GM12878 (cell line): ENCODE measurements around the gene HASPIN. TPM values are rescaled to one million over a fixed set of nuclear protein-coding genes. Genes with fewer than 3 reads are reported as not detected.

Experiments
- BACH1 ChIP-seq: fragments of 450-650 bp; IDR thresholded peaks from 2 replicates; pipeline ENCODE4 v1.6.1; 2017; ENCODE audit warnings: mild to moderate bottlenecking, borderline replicate concordance
- BCL3 ChIP-seq: IDR thresholded peaks from 2 replicates; pipeline ENCODE4 v1.6.1; 2011; ENCODE audit warnings: borderline replicate concordance, low read depth, mild to moderate bottlenecking, moderate library complexity, low read length; ENCODE audit not compliant: insufficient read depth, poor library complexity, severe bottlenecking
- FOXM1 ChIP-seq: IDR thresholded peaks from 2 replicates; pipeline ENCODE4 v1.6.1; 2012; ENCODE audit warnings: low read depth, mild to moderate bottlenecking, inconsistent platforms, low read length, moderate library complexity
- IRF5 ChIP-seq: fragments of 450-650 bp; IDR thresholded peaks from 2 replicates; pipeline ENCODE4 v1.6.1; 2017; ENCODE audit warnings: borderline replicate concordance
- MXI1 ChIP-seq: fragments of 150-350 bp; IDR thresholded peaks from 2 replicates; pipeline ENCODE4 v1.6.1; 2011; ENCODE audit warnings: low read depth, mild to moderate bottlenecking, inconsistent platforms, low read length, improper control_type of control experiment
- SIN3A ChIP-seq: IDR thresholded peaks from 2 replicates; pipeline ENCODE4 v1.6.1; 2012; ENCODE audit warnings: low read depth, low read length, improper control_type of control experiment
- SMC3 ChIP-seq: IDR thresholded peaks from 2 replicates; pipeline ENCODE4 v1.6.1; 2011; ENCODE audit warnings: low read length, improper control_type of control experiment, borderline replicate concordance
- SP1 ChIP-seq: IDR thresholded peaks from one replicate; pipeline ENCODE4 v1.6.1; 2011; ENCODE audit warnings: low read depth, low read length
- SREBF1 ChIP-seq: IDR thresholded peaks from 2 replicates; pipeline ENCODE4 v1.6.1; 2012; ENCODE audit warnings: mild to moderate bottlenecking, low read length
- SREBF2 ChIP-seq: IDR thresholded peaks from 2 replicates; pipeline ENCODE4 v1.6.1; 2012; ENCODE audit warnings: mild to moderate bottlenecking, low read length
- SRF ChIP-seq, 2 experiments: IDR thresholded peaks; 2 replicates each; pipeline ENCODE4 v1.6.1; 2011; ENCODE audit warnings: low read depth in 2 of 2, low read length in 2 of 2, mild to moderate bottlenecking in 1 of 2, moderate library complexity in 1 of 2
- YBX1 ChIP-seq: fragments of 450-650 bp; IDR thresholded peaks from 2 replicates; pipeline ENCODE4 v1.6.1; 2016; ENCODE audit warnings: antibody characterized with exemption
- ZNF207 ChIP-seq: fragments of 450-650 bp; IDR thresholded peaks from 2 replicates; pipeline ENCODE4 v1.6.1; 2014; ENCODE audit warnings: antibody characterized with exemption, mild to moderate bottlenecking, borderline replicate concordance
- ZSCAN29 ChIP-seq: fragments of 450-650 bp; IDR thresholded peaks from 2 replicates; pipeline ENCODE4 v1.6.1; 2017; ENCODE audit warnings: mild to moderate bottlenecking, moderate library complexity
- polyA plus RNA-seq, 11 experiments: library from polyadenylated mRNA; depleted of rRNA in 4 of 11; unstranded in 6 of 11; stranded (reverse) in 5 of 11; fragments of >200 nt; fragmentation: Nextera tagmentation in 4 of 11; fragmentation: Illumina TruSeq in 1 of 11; extraction: Ambion mirVana in 4 of 11; extraction: Trizol in 1 of 11; gene quantifications; 1 replicate in 1 of 11; 2 replicates in 10 of 11; pipeline versions ENCODE4 v1.2.1 to v1.2.3, GENCODE V29; 2011 to 2016; ENCODE audit warnings: inconsistent platforms in 2 of 11, missing spikeins in 2 of 11, low read depth in 1 of 11
- total RNA-seq, 4 experiments: library from RNA; depleted of rRNA in 3 of 4; stranded (reverse); fragments of >200 nt in 3 of 4; fragmentation: Illumina TruSeq in 1 of 4; extraction: Trizol in 1 of 4; gene quantifications; 2 replicates each; pipeline versions ENCODE4 v1.2.1 to v1.2.3, GENCODE V29; 2013 to 2021
- TF ChIP-seq, protein P1 (sequence below): fragments of 450-650 bp; IDR thresholded peaks from 2 replicates; pipeline ENCODE4 v1.6.1; 2017; ENCODE audit warnings: mild to moderate bottlenecking, moderate library complexity
- TF ChIP-seq, protein P2 (sequence below): fragments of 450-650 bp; IDR thresholded peaks from 2 replicates; pipeline ENCODE4 v1.6.1; 2018; ENCODE audit warnings: borderline replicate concordance, mild to moderate bottlenecking; ENCODE audit not compliant: partially characterized antibody
- TF ChIP-seq, protein P3 (sequence below): fragments of 450-650 bp; IDR thresholded peaks from 2 replicates; pipeline ENCODE4 v1.6.1; 2017; ENCODE audit warnings: mild to moderate bottlenecking

HASPIN gene
- total and polyA plus RNA-seq, 10 of the 15 experiments (the other 5 are each of a cell fraction or from before 2014, with no cell fraction given) = 0.80 to 18.0 (median 10.1) TPM

DNA sequence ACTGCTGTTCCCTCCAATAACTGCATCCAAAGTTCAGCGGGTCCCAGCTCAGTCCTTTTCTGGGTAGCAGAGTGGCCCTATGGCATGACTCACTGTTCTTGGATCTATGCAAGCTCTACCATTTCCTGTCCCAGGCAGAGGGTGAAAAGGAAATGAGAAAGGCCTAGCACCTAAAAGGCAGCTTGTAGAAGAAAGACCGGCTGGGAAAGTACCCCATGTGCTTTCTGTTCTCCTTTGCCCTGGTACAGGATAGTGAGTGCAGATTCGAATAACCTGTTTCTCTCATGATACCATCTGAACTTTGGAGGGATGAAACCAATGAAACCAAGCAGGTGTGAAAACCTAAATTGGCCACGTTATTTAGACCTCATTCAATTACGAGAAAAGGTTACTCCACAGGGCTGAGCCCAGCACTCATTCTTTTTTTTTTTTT is 12.7 kb upstream of the HASPIN start (continued):
- peak; percentile 86 for TF ChIP-seq BCL3
- TF ChIP-seq IRF5 = no peak
- TF ChIP-seq SRF (IDR thresholded peaks at IDR 0.05; ENCODE audit: low read depth in 2 of 2, low read length in 2 of 2) = peak in 1 of 2 experiments; percentile 70; a peak in 2 of 4 replicates
- peak; percentile 77 for TF ChIP-seq FOXM1
- TF ChIP-seq ZSCAN29 = peak; percentile 92
- peak; percentile 84; the same call in 1 of the 2 replicates for TF ChIP-seq MXI1
- no peak for TF ChIP-seq SREBF1
- no peak for TF ChIP-seq SIN3A
- peak; percentile 93; the same call in 1 of the 2 replicates for TF ChIP-seq BACH1
- no peak for TF ChIP-seq SMC3
- TF ChIP-seq, protein P1, sequence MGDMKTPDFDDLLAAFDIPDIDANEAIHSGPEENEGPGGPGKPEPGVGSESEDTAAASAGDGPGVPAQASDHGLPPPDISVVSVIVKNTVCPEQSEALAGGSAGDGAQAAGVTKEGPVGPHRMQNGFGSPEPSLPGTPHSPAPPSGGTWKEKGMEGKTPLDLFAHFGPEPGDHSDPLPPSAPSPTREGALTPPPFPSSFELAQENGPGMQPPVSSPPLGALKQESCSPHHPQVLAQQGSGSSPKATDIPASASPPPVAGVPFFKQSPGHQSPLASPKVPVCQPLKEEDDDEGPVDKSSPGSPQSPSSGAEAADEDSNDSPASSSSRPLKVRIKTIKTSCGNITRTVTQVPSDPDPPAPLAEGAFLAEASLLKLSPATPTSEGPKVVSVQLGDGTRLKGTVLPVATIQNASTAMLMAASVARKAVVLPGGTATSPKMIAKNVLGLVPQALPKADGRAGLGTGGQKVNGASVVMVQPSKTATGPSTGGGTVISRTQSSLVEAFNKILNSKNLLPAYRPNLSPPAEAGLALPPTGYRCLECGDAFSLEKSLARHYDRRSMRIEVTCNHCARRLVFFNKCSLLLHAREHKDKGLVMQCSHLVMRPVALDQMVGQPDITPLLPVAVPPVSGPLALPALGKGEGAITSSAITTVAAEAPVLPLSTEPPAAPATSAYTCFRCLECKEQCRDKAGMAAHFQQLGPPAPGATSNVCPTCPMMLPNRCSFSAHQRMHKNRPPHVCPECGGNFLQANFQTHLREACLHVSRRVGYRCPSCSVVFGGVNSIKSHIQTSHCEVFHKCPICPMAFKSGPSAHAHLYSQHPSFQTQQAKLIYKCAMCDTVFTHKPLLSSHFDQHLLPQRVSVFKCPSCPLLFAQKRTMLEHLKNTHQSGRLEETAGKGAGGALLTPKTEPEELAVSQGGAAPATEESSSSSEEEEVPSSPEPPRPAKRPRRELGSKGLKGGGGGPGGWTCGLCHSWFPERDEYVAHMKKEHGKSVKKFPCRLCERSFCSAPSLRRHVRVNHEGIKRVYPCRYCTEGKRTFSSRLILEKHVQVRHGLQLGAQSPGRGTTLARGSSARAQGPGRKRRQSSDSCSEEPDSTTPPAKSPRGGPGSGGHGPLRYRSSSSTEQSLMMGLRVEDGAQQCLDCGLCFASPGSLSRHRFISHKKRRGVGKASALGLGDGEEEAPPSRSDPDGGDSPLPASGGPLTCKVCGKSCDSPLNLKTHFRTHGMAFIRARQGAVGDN = peak; percentile 96
- TF ChIP-seq YBX1 = no peak
- TF ChIP-seq, protein P2, sequence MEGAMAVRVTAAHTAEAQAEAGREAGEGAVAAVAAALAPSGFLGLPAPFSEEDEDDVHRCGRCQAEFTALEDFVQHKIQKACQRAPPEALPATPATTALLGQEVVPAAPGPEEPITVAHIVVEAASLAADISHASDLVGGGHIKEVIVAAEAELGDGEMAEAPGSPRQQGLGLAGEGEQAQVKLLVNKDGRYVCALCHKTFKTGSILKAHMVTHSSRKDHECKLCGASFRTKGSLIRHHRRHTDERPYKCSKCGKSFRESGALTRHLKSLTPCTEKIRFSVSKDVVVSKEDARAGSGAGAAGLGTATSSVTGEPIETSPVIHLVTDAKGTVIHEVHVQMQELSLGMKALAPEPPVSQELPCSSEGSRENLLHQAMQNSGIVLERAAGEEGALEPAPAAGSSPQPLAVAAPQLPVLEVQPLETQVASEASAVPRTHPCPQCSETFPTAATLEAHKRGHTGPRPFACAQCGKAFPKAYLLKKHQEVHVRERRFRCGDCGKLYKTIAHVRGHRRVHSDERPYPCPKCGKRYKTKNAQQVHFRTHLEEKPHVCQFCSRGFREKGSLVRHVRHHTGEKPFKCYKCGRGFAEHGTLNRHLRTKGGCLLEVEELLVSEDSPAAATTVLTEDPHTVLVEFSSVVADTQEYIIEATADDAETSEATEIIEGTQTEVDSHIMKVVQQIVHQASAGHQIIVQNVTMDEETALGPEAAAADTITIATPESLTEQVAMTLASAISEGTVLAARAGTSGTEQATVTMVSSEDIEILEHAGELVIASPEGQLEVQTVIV = no peak
- no peak for TF ChIP-seq ZNF207
- TF ChIP-seq, protein P3, sequence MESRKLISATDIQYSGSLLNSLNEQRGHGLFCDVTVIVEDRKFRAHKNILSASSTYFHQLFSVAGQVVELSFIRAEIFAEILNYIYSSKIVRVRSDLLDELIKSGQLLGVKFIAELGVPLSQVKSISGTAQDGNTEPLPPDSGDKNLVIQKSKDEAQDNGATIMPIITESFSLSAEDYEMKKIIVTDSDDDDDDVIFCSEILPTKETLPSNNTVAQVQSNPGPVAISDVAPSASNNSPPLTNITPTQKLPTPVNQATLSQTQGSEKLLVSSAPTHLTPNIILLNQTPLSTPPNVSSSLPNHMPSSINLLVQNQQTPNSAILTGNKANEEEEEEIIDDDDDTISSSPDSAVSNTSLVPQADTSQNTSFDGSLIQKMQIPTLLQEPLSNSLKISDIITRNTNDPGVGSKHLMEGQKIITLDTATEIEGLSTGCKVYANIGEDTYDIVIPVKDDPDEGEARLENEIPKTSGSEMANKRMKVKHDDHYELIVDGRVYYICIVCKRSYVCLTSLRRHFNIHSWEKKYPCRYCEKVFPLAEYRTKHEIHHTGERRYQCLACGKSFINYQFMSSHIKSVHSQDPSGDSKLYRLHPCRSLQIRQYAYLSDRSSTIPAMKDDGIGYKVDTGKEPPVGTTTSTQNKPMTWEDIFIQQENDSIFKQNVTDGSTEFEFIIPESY = no peak
- TF ChIP-seq SREBF2 = no peak
- TF ChIP-seq SP1 = peak; percentile 47
